GM12874 (cell line): Measurements from ENCODE around the gene DTX3.

Experiments
- CTCF ChIP-seq: IDR thresholded peaks from 2 replicates; pipeline ENCODE4 v1.5.1; 2011; ENCODE audit warnings: low read depth, mild to moderate bottlenecking, control low read depth, low read length, moderate library complexity; ENCODE audit not compliant: insufficient read depth

The DTX3 gene

GRCh38 chr12:57615637-57616036 lies 11.0 kb downstream of the DTX3 start:
- no peak for TF ChIP-seq CTCF

- no peak for TF ChIP-seq CTCF
These were observed 11.9 kb downstream of the DTX3 start for GRCh38 chr12:57616383-57617101.

GRCh38 chr12:57617942-57618341 lies 13.3 kb downstream of the DTX3 start:
- TF ChIP-seq CTCF: no peak

- no peak for TF ChIP-seq CTCF
These were observed 14.4 kb downstream of the DTX3 start for GRCh38 chr12:57618966-57619433.

- TF ChIP-seq CTCF: no peak
These were observed 15.0 kb downstream of the DTX3 start for GRCh38 chr12:57619434-57620244.

GRCh38 chr12:57620245-57620935 lies 15.8 kb downstream of the DTX3 start:
- TF ChIP-seq CTCF: no peak

- TF ChIP-seq CTCF: no peak
These were observed 16.4 kb downstream of the DTX3 start for GRCh38 chr12:57620936-57621496.
